Measurements from ENCODE around the gene AIG1.
"Not testable (repeated sequence)": the region's sequence is repeated elsewhere in the genome, so short reads cannot be mapped to it uniquely, and the experiment has no call there.

AIG1 gene

DNA sequence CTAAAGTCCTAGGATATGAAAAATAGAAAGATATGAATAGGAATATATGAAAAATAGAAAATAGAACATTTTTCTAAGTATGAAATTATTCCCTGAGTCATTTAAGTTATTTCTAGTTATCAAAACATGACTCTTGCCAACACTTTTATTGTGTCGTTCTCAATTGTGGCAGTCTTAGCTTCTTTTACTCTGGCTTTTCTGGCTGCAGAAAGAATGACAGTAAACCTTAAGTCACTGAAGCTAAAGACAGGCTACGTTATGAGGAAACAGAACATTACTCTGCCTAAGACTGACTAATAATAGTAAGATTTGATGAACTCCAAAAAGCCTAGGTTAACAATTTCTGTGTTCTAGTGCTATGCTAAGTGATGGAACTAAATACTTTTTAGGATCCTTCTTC is 74.6 kb downstream of the AIG1 start:
- no peak for DNase-seq

- DNase-seq: no peak
Measured at GRCh38 chr6:143135797-143136561, 75.3 kb downstream of the AIG1 start.

DNA sequence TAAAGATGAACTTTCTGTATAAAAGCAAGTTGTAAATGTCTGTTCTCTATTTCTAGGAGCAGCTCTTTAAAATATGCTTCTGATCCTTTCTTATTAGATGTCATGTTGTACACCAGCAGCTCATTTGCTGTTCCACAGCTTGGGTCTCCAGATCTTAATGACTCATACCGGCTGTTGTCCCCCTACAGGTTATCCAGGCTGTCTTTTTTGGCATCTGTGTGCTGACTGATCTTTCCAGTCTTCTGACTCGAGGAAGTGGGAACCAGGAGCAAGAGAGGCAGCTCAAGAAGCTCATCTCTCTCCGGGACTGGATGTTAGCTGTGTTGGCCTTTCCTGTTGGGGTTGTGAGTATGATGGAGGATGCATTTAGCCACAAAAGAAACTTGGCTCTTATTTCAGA is 76.0 kb downstream of the AIG1 start:
- no peak for DNase-seq

DNA sequence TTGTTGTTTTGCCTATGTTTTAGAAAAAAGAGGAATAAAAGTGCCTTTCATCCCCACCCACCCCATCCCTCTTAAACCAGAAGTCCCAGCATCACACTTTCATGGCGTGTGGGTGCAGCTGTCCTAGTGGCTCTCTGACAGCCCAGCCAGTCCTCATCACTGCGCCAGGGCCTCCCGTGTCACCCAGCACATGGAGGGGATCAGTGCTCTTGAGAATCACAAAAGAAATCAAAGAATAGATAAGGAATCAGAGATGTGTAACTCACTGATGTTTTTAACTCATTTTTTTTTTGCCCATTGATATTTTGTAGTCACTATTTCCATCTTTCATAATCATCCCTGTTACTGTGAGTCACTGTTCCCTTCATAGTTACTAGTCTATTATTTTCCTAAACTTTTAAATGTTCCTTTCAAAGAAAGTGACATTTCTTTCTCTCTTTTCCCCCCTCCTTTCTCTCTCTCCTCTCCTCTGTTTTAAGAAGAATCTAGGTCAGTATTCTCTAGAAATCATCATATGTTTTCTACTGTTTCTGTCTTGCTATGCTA is 78.6 kb downstream of the AIG1 start:
- DNase-seq: no peak

DNA sequence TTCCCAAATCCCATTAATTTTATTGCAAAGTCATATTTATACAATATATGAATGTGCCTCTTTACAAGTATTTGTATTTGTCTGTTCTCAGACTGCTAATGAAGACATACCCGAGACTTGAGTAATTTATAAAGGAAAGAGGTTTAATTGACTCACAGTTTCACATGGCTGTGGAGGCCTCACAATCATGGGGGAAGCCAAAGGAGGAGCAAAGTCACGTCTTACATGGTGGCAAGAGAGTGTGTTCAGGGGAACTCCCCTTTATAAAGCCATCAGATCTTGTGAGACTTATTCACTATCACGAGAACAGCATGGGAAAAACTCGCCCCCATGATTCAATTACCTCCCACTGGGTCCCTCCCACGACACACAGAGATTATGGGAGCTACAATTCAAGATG is 79.2 kb downstream of the AIG1 start:
- DNase-seq: not testable (repeated sequence)

DNA sequence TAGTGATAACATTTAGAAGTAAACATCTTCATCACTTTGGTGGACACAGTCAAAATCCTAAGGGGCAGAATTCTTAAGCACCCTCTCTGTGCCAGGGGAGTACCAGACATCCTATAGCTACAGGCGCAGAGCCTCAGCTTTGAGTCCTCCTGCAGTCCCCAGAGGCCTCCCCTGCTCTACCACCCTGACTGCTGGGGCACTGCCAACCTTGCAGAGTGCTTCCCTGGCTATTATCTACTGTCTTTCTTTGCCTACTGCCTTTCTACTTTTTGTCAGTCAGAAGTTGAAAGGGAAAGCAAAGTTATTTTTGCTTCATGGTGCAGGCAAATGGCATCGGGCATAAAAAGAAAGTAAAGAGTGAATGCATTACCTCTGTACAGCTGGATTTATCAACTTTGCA is 80.1 kb downstream of the AIG1 start:
- DNase-seq: no peak

GRCh38 chr6:143141442-143141841 is 80.8 kb downstream of the AIG1 start:
- DNase-seq: no peak

DNA sequence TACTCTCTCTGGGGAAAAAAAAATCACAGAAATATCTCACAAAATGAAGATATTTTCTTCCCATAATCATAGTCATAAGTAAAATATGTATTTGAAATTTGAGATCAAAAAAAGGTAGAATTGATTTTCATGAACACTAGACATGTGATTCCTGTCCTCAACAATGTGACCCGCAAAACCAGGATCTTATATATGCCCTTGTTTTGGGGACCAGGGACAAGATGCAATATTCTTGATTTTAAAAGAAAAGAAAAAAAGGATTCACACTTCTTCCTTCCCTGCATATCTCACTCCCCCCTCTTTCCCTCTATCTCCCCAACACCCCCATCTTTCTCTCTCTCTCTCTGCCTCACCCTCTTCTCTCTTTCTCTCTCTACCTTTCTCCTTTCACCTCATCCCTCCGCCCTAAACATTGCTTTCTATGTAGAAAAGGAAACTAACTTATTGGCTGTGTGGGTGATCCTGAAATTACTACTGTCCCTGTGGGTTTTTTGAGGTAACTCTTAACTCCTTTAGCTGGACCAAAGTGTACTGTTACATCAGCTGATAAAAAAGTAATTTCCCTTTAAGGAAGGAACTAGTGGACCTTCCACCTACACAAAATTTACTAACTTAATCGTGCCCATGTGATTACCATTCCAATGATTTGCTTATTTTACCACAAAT is 85.6 kb downstream of the AIG1 start:
- DNase-seq: no peak

- no peak for DNase-seq
Measured at GRCh38 chr6:143149771-143150170, 89.1 kb downstream of the AIG1 start.

GRCh38 chr6:143150281-143150680 is 89.6 kb downstream of the AIG1 start:
- no peak for DNase-seq

DNA sequence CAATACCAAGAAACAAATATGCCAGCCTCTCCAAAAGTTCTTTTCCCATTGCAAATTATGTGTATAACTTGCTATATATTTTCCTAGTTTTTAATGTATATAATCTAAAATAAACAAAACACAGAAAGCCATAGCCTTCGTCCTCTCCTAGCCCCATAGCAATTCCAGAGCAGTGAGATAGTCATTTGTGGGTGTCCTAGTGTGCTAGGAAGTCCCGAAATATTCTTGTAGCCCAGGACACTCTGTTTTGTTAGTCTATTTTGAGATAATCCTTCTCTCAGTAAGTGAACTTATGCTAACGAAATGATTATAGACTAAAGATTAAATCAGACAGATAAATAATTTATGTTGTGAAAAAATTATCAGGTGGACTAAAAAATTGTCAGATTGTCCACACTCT is 90.7 kb downstream of the AIG1 start:
- no peak for DNase-seq

DNA sequence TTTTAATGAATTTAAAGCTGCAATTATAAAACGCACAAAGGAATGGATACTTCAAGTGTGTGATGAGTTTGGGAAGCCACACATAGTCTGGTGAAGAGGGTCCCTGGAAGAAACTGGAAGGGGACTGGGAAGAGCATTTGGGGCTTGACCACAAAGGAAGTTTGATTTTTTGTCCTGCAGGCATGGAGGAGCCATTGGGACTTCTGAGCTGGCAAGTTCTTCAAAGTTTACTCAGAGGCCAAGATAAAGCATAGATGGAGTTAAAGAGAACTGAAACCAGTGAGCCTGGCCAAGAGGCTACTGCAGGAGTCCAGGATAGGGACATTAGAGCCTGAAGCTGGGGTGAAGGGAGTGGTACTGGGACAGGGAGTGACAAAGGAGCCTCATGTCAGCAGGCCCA is 95.0 kb downstream of the AIG1 start:
- no peak for DNase-seq

DNA sequence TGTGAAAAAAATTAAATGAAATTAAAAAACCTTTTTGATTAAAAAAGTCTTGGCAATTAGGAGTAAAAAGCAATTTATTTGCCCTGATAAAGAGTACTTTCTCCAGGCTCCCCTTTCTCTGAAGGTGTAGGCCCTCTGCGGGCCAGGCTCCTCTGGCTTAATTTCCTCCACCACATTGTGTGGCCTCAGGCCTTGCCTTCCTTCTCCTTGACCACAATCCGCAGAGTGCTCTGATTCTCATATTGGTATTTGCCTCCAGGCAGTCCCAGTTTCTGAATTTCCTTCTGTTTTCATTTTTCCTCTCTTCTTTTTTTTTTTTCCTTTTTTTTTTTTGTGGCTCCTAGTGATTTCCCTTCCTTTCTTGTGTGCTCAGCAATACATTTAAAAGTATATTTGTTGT is 96.4 kb downstream of the AIG1 start:
- DNase-seq: no peak

GRCh38 chr6:143158113-143158581 is 97.5 kb downstream of the AIG1 start:
- DNase-seq: no peak

DNA sequence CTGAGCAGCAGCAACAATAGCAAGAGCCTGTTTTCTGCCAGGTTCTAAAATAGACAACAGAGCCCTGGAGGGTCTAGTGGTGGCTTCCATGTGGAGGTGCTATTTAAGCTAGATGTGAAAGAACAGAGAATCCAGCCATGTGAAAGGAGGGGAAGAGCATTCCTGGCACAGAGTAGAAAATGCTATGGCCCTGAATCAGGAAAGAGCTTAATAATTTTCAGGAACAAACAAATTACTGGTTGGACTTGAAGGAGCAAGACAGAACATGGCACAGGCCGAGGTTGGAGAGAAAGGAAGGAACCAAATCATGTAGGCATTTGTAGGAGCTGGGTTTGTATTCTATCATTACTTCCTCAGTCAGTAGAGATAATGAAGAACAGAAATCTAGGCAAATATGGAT is 98.3 kb downstream of the AIG1 start:
- no peak for DNase-seq

DNA sequence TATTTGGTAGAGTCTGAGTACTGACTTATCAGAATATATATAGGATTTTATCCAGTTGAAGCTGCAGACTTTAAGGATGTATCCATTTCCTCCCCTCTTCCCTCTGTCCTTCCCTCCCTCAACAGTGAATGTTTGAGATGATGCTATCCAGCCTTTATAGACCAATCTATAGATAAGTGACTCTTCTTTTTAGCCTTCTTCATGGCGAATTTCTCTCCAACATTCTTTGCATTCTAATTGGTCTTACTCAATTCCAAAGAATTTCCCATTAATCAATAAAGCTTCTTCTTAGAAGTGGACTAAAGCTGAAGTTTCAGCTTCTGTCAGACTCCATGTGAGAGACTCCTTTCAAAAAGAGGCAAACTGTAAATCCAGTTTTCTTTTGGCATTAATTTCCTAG is 99.3 kb downstream of the AIG1 start:
- no peak for DNase-seq

DNA sequence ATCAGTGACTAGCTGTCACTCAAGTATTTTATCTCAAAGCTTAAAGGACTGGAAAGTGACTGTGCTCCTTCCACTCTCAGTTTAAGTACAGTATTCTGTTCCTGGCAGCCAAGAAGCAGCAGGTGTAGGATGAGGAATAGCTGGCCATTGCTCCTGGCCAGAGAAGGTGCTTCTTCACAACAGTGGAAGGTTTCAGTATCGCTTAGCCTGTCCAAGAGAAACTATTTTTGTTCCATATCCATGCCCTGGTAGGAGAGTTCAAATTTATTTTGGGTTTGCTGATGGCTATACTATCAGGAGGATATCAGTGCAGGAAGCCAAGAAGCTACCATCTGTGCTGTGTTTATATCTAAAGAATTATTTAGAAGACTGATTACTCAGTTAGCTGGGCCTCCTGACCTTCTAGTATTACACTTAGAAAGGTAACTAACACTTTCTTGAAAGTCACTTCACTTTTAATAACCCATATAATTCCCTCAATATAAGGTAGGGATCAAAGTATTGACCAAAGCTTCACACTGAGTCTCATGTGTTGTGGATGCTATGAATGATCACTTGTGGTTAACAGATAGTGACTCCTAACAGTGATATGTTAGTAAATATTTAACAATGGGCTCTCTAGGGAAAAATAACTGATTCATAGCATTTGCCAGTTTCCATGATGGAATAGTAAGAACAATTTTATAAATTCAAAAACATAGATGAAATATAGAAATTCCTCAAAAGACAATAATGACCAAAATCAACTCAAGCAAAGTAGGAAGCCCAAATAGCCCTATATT is 99.9 kb downstream of the AIG1 start:
- DNase-seq: no peak

DNA sequence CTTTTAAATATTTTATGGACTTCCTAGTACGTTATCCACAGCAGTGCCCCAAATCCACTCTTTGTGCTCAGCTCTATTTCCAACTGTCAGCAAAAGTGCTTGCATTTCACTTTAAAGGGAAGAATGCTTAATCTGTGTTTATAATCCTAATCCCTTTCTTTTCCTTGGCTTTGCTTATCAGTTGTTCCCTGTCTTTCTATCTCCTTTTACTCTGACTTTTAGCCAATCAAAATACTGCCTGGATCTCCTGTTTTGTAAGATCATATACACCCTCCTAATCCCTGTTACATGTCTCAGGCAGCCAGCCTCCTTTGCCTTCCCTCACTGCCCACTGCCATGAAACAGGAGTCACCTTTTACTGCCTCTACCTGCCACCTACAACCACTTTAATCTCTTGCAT is 102.9 kb downstream of the AIG1 start:
- no peak for DNase-seq

GRCh38 chr6:143164565-143165105 is 103.9 kb downstream of the AIG1 start:
- DNase-seq: no peak

- no peak for DNase-seq
Measured at GRCh38 chr6:143165315-143165855, 104.7 kb downstream of the AIG1 start.

GRCh38 chr6:143166247-143166695 is 105.6 kb downstream of the AIG1 start:
- DNase-seq: no peak

GRCh38 chr6:143167224-143167623 is 106.5 kb downstream of the AIG1 start:
- DNase-seq: no peak

- DNase-seq: not testable (repeated sequence)
Measured at GRCh38 chr6:143168396-143168816, 107.7 kb downstream of the AIG1 start.

All from NCI-H1092 treated with DMSO at 0.1 percent for 48 hours (cell line).